Uterus (tissue), 2 donors: ENCODE results near the gene ELF2.

Experiments
- POLR2A ChIP-seq, 2 donors: fragments of 450-650 bp; IDR thresholded peaks; one replicate each; pipeline ENCODE4 v1.6.1; 2016; ENCODE audit warnings: antibody characterized with exemption in 2 of 2, mild to moderate bottlenecking in 1 of 2, moderate library complexity in 1 of 2
- TF ChIP-seq, protein P1 (sequence below), 4 experiments: fragments of 200-600 bp in 2 of 4; fragments of 450-650 bp in 2 of 4; sonication (generic) in 2 of 4; IDR thresholded peaks; one replicate each; pipeline ENCODE4 v1.5.1; 2016 to 2019; ENCODE audit warnings: antibody characterized with exemption in 4 of 4, mild to moderate bottlenecking in 2 of 4, moderate library complexity in 1 of 4

DNA sequence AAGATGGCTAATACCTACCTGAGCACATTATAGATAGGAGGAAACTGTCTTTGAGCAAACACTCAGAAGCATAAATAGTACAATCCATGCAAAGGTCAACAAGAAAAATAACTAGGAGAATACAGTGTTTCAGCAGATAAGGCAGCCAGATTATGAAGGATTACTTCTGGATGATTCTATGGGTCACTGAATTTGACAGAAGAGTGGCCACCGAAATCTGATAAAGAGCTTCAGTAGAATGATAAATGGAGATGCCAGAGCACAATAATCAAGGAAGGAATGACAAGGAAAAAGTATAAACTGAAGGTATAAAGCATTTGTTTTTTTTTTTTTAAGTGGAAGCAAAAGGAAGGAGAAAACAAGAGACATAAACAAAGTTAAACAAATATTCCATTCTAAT, 58.7 kb downstream of the ELF2 start:
- TF ChIP-seq, protein P1, sequence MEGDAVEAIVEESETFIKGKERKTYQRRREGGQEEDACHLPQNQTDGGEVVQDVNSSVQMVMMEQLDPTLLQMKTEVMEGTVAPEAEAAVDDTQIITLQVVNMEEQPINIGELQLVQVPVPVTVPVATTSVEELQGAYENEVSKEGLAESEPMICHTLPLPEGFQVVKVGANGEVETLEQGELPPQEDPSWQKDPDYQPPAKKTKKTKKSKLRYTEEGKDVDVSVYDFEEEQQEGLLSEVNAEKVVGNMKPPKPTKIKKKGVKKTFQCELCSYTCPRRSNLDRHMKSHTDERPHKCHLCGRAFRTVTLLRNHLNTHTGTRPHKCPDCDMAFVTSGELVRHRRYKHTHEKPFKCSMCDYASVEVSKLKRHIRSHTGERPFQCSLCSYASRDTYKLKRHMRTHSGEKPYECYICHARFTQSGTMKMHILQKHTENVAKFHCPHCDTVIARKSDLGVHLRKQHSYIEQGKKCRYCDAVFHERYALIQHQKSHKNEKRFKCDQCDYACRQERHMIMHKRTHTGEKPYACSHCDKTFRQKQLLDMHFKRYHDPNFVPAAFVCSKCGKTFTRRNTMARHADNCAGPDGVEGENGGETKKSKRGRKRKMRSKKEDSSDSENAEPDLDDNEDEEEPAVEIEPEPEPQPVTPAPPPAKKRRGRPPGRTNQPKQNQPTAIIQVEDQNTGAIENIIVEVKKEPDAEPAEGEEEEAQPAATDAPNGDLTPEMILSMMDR (IDR thresholded peaks at IDR 0.05), result no peak
- TF ChIP-seq POLR2A (IDR thresholded peaks at IDR 0.05), result no peak
